Stimulated activated CD4-positive, alpha-beta T cell treated with anti-CD3 and anti-CD28 coated beads, Interleukin-4, amount 100 ng/mL, for 48 hours (primary cell): Measurements from ENCODE around the gene MIGA1.
"Not testable (repeated sequence)": the region's sequence is repeated elsewhere in the genome, so short reads cannot be mapped to it uniquely, and the experiment has no call there.

ENCODE experiments used
- DNase-seq, 2 donors: peaks; one replicate each; pipeline ENCODE4 v3.0.0-alpha.2; 2020; ENCODE audit warnings: low read depth in 2 of 2

MIGA1 gene

DNA sequence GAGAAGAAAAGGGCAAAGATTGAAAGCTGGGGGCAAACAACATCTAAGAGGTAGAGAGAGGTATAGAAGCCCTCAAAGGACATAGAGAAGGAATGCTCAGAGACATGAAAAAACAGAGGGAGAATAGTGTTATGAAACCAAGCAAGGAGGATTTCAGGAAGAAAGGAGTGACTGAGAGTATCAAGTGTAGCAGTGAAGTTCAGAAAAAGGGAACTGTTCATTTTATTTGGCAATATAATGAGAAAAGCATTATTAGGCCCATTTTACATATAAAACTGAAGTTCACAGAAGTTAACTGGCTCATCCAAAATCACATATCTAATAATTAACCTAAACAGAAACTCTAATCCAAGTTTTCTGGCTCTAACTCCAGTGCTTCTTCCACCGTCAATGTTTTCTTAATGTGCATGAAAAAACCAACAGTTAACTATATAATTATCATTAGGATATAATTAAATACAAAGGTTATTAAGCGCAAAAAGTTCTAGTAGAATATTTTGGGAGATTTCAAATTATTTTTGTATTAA, 126.6 kb downstream of the MIGA1 start:
- DNase-seq: no peak

DNA sequence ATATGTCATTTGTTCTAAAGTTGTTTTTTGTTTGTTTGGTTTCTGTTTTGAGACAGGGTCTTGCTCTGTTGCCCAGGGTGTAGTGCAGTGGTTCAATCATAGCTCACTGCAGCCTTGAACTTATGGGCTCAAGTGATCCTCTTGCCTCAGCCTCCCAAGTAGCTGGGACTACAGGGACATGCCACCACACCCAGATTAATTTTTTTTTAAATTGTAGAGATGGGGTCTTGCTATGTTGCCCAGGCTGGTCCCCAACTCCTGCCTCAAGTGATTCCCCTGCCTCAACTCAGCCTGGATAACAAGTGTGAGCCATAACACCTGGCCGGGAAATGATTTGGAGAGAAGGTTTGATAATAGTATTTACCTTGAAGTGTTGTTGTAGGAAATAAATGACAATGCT, 127.2 kb downstream of the MIGA1 start:
- DNase-seq: no peak

DNA sequence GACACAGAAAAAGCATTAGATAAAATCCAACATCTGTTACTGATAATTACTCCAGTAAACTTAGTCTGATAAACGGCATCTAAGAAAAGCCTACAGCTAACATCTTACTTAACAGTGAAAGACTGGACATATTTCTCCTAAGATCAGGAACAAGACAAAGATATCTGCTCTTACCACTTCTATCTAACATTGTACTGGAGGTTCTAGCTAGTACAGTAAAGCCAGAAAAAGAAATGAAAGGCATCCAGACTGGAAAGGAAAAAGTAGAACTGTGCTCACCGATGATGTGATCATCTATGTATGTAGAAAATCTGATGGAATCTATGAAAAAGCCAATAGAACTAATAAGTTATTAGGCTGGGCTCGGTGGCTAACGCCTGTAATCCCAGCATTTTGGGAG, 130.7 kb downstream of the MIGA1 start:
- no peak for DNase-seq

DNA sequence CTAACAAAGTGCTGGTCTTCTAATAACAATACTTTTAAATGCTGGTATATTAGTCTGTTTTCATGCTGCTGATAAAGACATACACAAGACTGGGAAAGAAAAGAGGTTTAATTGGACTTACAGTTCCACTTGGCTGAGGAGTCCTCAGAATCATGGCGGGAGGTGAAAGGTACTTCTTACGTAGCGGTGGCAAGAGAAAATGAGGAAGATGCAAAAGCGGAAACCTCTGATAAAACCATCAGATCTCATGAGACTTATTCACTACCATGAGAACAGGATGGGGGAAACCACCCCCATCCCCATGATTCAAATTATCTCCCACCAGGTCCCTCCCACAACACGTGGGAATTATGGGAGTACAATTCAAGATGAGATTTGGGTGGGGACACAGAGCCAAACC, 139.5 kb downstream of the MIGA1 start:
- not testable (repeated sequence) for DNase-seq

DNA sequence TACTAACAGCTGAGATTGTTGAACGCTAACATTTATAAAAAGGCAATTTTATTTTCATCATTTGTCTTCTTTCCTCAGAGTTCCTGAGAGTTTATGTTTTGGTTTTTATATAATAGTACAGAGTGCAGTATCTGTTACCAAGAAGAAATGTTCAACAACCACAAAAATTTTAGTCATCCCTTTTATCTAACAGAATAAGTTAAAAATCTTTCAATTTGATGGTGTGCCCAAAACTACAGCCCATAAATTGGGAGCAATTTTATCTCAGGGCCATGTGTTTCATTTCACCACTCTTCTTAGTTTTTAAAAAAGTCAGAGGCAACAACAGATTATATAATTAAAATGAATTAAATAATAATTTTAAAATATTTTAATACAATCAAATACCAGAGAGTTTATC, 146.1 kb downstream of the MIGA1 start:
- no peak for DNase-seq

GRCh38 chr1:77925956-77926355, 146.5 kb downstream of the MIGA1 start:
- DNase-seq: no peak

DNA sequence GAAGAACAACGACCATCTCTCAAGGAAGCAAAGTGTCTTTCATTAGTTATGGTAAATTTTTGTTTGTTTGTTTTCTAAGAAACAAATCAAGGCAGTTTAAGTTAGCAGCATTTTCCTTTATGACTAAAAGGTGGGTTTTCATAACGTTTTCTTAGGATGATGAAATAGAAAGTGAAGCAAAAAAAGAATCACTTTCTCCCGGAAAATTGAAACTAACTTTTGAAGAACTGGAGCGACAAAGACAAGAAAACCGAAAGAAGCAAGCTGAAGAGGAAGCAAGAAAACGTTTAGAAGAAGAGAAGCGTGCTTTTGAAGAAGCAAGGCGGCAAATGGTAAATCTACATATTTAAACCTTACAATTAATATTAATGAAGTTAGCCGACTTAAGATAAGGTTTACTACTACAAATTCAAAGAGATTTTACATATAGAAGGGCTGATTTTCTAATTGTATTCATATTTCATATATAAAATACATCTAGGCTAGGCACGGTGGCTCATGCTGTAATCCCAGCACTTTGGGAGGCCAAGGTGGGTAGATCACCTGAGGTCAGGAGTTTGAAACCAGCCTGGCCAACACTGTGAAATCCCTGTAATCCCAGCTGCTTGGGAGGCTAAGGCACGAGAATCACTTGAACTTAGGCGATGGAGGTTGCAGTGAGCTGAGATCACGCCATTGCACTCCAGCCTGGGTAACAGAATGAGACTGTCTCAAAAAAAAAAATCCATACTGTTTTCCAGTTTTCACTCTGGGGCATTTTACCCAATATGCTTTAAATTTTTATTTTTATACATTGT, 147.3 kb downstream of the MIGA1 start:
- no peak for DNase-seq

DNA sequence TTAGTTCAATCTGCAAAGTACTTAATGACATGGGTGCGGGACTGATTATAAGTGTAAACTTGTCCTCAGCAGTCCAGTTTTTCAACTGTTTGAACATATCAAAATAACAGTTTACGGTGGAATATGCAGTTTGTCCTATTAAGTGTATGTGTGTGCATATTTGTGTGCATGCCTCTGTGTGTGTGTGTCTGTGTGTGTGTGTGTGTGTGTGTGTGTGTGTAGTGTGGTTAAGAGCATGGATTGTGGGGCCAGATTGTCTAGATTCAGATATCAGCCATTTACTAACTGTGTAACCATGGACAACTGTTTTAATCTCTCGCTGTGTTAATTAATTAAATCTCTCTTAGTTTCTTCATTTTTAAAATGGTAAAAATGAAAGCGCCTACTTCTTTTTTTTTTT, 148.0 kb downstream of the MIGA1 start:
- DNase-seq: no peak
